ENCODE measurements around the gene CLDN4.

The CLDN4 gene

GRCh38 chr7:73879977-73880681, 49.3 kb downstream of the CLDN4 start:
- Histone ChIP-seq H3K36me3 (ENCODE audit: control insufficient read depth in 1 of 2, insufficient read depth in 2 of 2, low read length in 2 of 2) (no peaks in the 10 kb centered on the region), H3K27ac (ENCODE audit: low read depth, low read length) (no peak overlapping the region), H3K18ac (ENCODE audit: low read length) (no peak overlapping the region), H4K8ac (ENCODE audit: low read depth, low read length) (no peak overlapping the region), H3K4ac (ENCODE audit: low read depth, low read length) (no peak overlapping the region), H2BK120ac (ENCODE audit: insufficient read depth, low read length, poor library complexity) (no peak overlapping the region), H3K14ac (ENCODE audit: low read length) (no peak overlapping the region), H3K23ac (ENCODE audit: low read length) (no peak overlapping the region), H3K79me2 (ENCODE audit: control insufficient read depth, insufficient read depth, low read length, poor library complexity) (no peaks in the 10 kb centered on the region), H3K4me2 (ENCODE audit: low read length) (no peak overlapping the region), H3K27me3 (ENCODE audit: insufficient read depth, low read length) (no peaks in the 10 kb centered on the region), H2AFZ (ENCODE audit: insufficient read depth, low read length, poor library complexity) (no peak overlapping the region), H3K4me1 (ENCODE audit: control insufficient read depth in 1 of 2, insufficient read depth in 2 of 2, low read length in 2 of 2) (peaks cover 12 to 21% of the 10 kb centered on the region in 2 experiments), H2BK12ac (ENCODE audit: low read length) (no peak overlapping the region), H3K4me3 (ENCODE audit: low read depth, low read length) (no peak overlapping the region), H3K9me3 (ENCODE audit: insufficient read depth, low read depth, low read length) (no peaks in the 10 kb centered on the region), H2AK5ac (ENCODE audit: low read length) (no peak overlapping the region), H3K79me1 (ENCODE audit: low read length) (no peaks in the 10 kb centered on the region), H3K9ac (ENCODE audit: low read length) (no peak overlapping the region), H2BK5ac (ENCODE audit: low read depth, low read length, poor library complexity) (no peak overlapping the region), H4K12ac (ENCODE audit: low read depth, low read length) (no peak overlapping the region), H4K91ac (ENCODE audit: low read depth, low read length) (no peak overlapping the region)
- DNase-seq = peak; percentile 60 to 62
- WGBS (ENCODE audit: extremely low coverage, insufficient coverage, insufficient read length) = no CpG with 5 or more reads among the region's 18 CpGs

DNA sequence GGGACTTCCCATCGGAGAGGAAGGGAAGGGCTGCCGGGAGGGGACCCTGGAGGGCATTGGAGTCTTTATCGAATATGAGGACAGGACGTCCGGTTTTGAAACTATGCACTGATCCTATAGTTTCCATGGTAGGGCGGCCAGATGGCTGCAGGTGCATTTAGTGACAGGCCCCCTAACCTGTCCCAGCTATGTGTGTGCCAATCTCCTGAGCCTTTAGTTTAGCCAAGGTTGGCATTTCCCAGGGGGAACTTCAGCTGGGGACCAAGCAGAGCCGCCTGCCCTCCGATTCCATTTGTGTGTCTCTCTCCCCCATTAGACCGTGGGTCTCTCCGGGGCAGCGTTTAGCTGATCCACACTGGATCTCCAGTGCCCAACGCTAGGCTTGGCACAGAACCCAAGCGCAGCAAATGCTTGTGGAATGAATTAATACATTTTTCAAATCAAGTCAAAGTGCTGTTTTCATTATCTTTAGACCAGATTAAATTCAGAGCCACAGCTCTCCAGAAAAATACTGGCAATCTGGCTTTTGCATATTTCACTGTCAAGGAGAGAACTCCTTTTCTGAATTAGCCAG, 50.0 kb downstream of the CLDN4 start:
- no peaks in the 10 kb centered on the region for H3K79me1 ChIP-seq (ENCODE audit: low read length)
- no peak overlapping the region for H3K27ac ChIP-seq (ENCODE audit: low read depth, low read length)
- no peaks in the 10 kb centered on the region for H3K79me2 ChIP-seq (ENCODE audit: control insufficient read depth, insufficient read depth, low read length, poor library complexity)
- H3K23ac ChIP-seq (ENCODE audit: low read length) = no peak overlapping the region
- H3K9ac ChIP-seq (ENCODE audit: low read length) = no peak overlapping the region
- H2BK12ac ChIP-seq (ENCODE audit: low read length) = no peak overlapping the region
- H3K4me1 ChIP-seq (ENCODE audit: control insufficient read depth in 1 of 2, insufficient read depth in 2 of 2, low read length in 2 of 2) = peaks cover 12 to 21% of the 10 kb centered on the region in 2 experiments
- H3K18ac ChIP-seq (ENCODE audit: low read length) = no peak overlapping the region
- H3K4ac ChIP-seq (ENCODE audit: low read depth, low read length) = no peak overlapping the region
- H2AFZ ChIP-seq (ENCODE audit: insufficient read depth, low read length, poor library complexity) = no peak overlapping the region
- H3K9me3 ChIP-seq (ENCODE audit: insufficient read depth, low read depth, low read length) = no peaks in the 10 kb centered on the region
- no peaks in the 10 kb centered on the region for H3K27me3 ChIP-seq (ENCODE audit: insufficient read depth, low read length)
- H4K8ac ChIP-seq (ENCODE audit: low read depth, low read length) = no peak overlapping the region
- no peak overlapping the region for H4K12ac ChIP-seq (ENCODE audit: low read depth, low read length)
- no peaks in the 10 kb centered on the region for H3K36me3 ChIP-seq (ENCODE audit: control insufficient read depth in 1 of 2, insufficient read depth in 2 of 2, low read length in 2 of 2)
- WGBS (ENCODE audit: extremely low coverage, insufficient coverage, insufficient read length) = no CpG with 5 or more reads among the region's 13 CpGs
- H2BK5ac ChIP-seq (ENCODE audit: low read depth, low read length, poor library complexity) = no peak overlapping the region
- DNase-seq = no peak
- H2AK5ac ChIP-seq (ENCODE audit: low read length) = no peak overlapping the region
- no peak overlapping the region for H3K4me3 ChIP-seq (ENCODE audit: low read depth, low read length)
- H3K14ac ChIP-seq (ENCODE audit: low read length) = no peak overlapping the region
- H4K91ac ChIP-seq (ENCODE audit: low read depth, low read length) = no peak overlapping the region
- H3K4me2 ChIP-seq (ENCODE audit: low read length) = no peak overlapping the region
- no peak overlapping the region for H2BK120ac ChIP-seq (ENCODE audit: insufficient read depth, low read length, poor library complexity)

DNA sequence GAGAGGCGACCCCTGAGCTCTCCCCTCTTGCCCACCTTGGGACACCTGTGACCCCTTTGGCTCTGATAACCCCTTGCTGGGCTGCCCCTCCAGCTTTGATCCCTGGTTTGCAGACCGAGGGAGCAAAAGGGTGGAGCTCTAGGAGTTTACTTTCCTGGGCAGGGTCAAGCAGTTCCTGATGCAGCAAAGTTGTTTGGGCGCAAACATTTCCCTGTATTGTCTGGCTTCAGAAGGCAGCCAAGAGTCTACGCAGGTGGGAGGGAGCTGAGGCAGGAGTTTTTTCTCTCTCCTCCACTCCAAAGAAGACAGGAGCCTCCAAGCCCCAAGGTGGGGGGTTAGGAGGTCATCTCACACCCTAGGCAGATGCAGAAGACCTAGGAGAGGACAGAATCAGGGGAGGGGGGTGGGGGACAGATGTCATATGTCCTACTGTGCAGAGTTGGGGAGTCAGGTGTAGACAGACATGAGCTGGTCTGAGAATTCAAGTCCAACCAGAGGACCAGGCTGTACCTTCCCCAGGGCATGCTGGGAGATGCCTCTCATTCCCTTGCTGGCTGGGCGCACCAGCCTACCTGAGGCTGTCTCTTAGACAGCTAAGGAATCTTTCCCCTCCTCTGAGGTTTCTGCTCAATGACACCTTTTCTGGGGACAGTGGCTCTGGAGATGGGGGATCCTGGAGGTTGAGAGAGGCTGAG, 50.7 kb downstream of the CLDN4 start:
- Histone ChIP-seq H2BK120ac (ENCODE audit: insufficient read depth, low read length, poor library complexity) (no peak overlapping the region), H3K36me3 (ENCODE audit: control insufficient read depth in 1 of 2, insufficient read depth in 2 of 2, low read length in 2 of 2) (no peaks in the 10 kb centered on the region), H2BK5ac (ENCODE audit: low read depth, low read length, poor library complexity) (no peak overlapping the region), H4K8ac (ENCODE audit: low read depth, low read length) (no peak overlapping the region), H4K12ac (ENCODE audit: low read depth, low read length) (no peak overlapping the region), H2BK12ac (ENCODE audit: low read length) (no peak overlapping the region), H3K14ac (ENCODE audit: low read length) (no peak overlapping the region), H4K91ac (ENCODE audit: low read depth, low read length) (no peak overlapping the region), H3K9me3 (ENCODE audit: insufficient read depth, low read depth, low read length) (no peaks in the 10 kb centered on the region), H3K4me1 (ENCODE audit: control insufficient read depth in 1 of 2, insufficient read depth in 2 of 2, low read length in 2 of 2) (peaks cover 15 to 24% of the 10 kb centered on the region in 2 experiments), H2AFZ (ENCODE audit: insufficient read depth, low read length, poor library complexity) (no peak overlapping the region), H3K79me2 (ENCODE audit: control insufficient read depth, insufficient read depth, low read length, poor library complexity) (no peaks in the 10 kb centered on the region), H2AK5ac (ENCODE audit: low read length) (no peak overlapping the region), H3K9ac (ENCODE audit: low read length) (no peak overlapping the region), H3K79me1 (ENCODE audit: low read length) (peaks cover 2% of the 10 kb centered on the region), H3K4me2 (ENCODE audit: low read length) (no peak overlapping the region), H3K4me3 (ENCODE audit: low read depth, low read length) (no peak overlapping the region), H3K23ac (ENCODE audit: low read length) (no peak overlapping the region), H3K27me3 (ENCODE audit: insufficient read depth, low read length) (no peaks in the 10 kb centered on the region), H3K4ac (ENCODE audit: low read depth, low read length) (no peak overlapping the region), H3K18ac (ENCODE audit: low read length) (no peak overlapping the region), H3K27ac (ENCODE audit: low read depth, low read length) (no peak overlapping the region)
- WGBS (ENCODE audit: extremely low coverage, insufficient coverage, insufficient read length) = no CpG with 5 or more reads among the region's 5 CpGs
- peak in 1 of 2 donors; percentile 17 for DNase-seq

- no peak overlapping the region for H2AFZ ChIP-seq (ENCODE audit: insufficient read depth, low read length, poor library complexity)
- no peaks in the 10 kb centered on the region for H3K36me3 ChIP-seq (ENCODE audit: control insufficient read depth in 1 of 2, insufficient read depth in 2 of 2, low read length in 2 of 2)
- no peak overlapping the region for H3K23ac ChIP-seq (ENCODE audit: low read length)
- H3K9ac ChIP-seq (ENCODE audit: low read length) = no peak overlapping the region
- no peak overlapping the region for H4K8ac ChIP-seq (ENCODE audit: low read depth, low read length)
- H4K12ac ChIP-seq (ENCODE audit: low read depth, low read length) = no peak overlapping the region
- H3K9me3 ChIP-seq (ENCODE audit: insufficient read depth, low read depth, low read length) = no peaks in the 10 kb centered on the region
- no peak overlapping the region for H3K4ac ChIP-seq (ENCODE audit: low read depth, low read length)
- no peak overlapping the region for H3K14ac ChIP-seq (ENCODE audit: low read length)
- H3K79me1 ChIP-seq (ENCODE audit: low read length) = peaks cover 6% of the 10 kb centered on the region
- no peak overlapping the region for H3K4me2 ChIP-seq (ENCODE audit: low read length)
- no peaks in the 10 kb centered on the region for H3K79me2 ChIP-seq (ENCODE audit: control insufficient read depth, insufficient read depth, low read length, poor library complexity)
- no peak overlapping the region for H3K4me3 ChIP-seq (ENCODE audit: low read depth, low read length)
- no peak overlapping the region for H2BK5ac ChIP-seq (ENCODE audit: low read depth, low read length, poor library complexity)
- no peak overlapping the region for H3K18ac ChIP-seq (ENCODE audit: low read length)
- no peak for DNase-seq
- no peak overlapping the region for H3K27ac ChIP-seq (ENCODE audit: low read depth, low read length)
- no peak overlapping the region for H2BK120ac ChIP-seq (ENCODE audit: insufficient read depth, low read length, poor library complexity)
- no peak overlapping the region for H2BK12ac ChIP-seq (ENCODE audit: low read length)
- no peak overlapping the region for H2AK5ac ChIP-seq (ENCODE audit: low read length)
- H3K27me3 ChIP-seq (ENCODE audit: insufficient read depth, low read length) = no peaks in the 10 kb centered on the region
- peaks cover 21 to 30% of the 10 kb centered on the region in 2 experiments for H3K4me1 ChIP-seq (ENCODE audit: control insufficient read depth in 1 of 2, insufficient read depth in 2 of 2, low read length in 2 of 2)
- no peak overlapping the region for H4K91ac ChIP-seq (ENCODE audit: low read depth, low read length)
- WGBS (ENCODE audit: extremely low coverage, insufficient coverage, insufficient read length) = no CpG with 5 or more reads among the region's 3 CpGs
Observed at GRCh38 chr7:73882047-73882402, 51.2 kb downstream of the CLDN4 start.
